ENCODE measurements around the gene HES3.
"Not testable (repeated sequence)": the region's sequence is repeated elsewhere in the genome, so short reads cannot be mapped to it uniquely, and the experiment has no call there.

Gene HES3

GRCh38 chr1:6212193-6212959, 31.6 kb upstream of the HES3 start:
- H3K9ac ChIP-seq: peak overlapping the region in 5 of 11 experiments; percentile 13 to 35 (median 25); a peak in 5 of 22 replicates
- H3K27me3 ChIP-seq: peaks cover 14 to 25% (median 21%) of the 10 kb centered on the region in 11 experiments
- peaks cover 0 to 11% (median 8%) of the 10 kb centered on the region in 11 experiments; a peak in 12 of 22 replicates for H3K9me3 ChIP-seq (replicated peaks in 1 of 11)
- no peak overlapping the region for H3K4me3 ChIP-seq
- H3K36me3 ChIP-seq: no peaks in the 10 kb centered on the region
- peaks cover 25 to 57% (median 50%) of the 10 kb centered on the region in 10 experiments for H3K4me1 ChIP-seq
- H3K27ac ChIP-seq: peak overlapping the region in 3 of 11 experiments; percentile 17 to 34 (median 23); a peak in 2 of 22 replicates
- peaks cover 0 to 12% (median 0%) of the 10 kb centered on the region in 11 experiments; a peak in 1 of 22 replicates for H4K20me1 ChIP-seq
- TF ChIP-seq Cebpa-rat (IDR thresholded peaks at IDR 0.05): no peak
- H3K4me2 ChIP-seq: peak overlapping the region; percentile 64 to 91 (median 80)

- peak overlapping the region in 9 of 11 experiments; percentile 44 to 75 (median 65); a peak in 18 of 22 replicates for H3K9ac ChIP-seq
Measured at GRCh38 chr1:6218375-6219164, 25.4 kb upstream of the HES3 start.

GRCh38 chr1:6219641-6220040, 24.3 kb upstream of the HES3 start:
- not testable (repeated sequence) for H3K9me3 ChIP-seq (replicated peaks in 1 of 11); H3K27me3 ChIP-seq; H3K4me3 ChIP-seq
- Histone ChIP-seq H4K20me1 (peaks cover 0 to 26% (median 4%) of the 10 kb centered on the region in 11 experiments; a peak in 7 of 22 replicates), H3K27ac (peak overlapping the region in 8 of 11 experiments; percentile 71 to 86 (median 82); a peak in 15 of 22 replicates), H3K9ac (peak overlapping the region in 5 of 11 experiments; percentile 46 to 75 (median 65); a peak in 6 of 22 replicates), H3K36me3 (peaks cover 26 to 50% (median 45%) of the 10 kb centered on the region in 11 experiments), H3K4me1 (peaks cover 30 to 44% (median 36%) of the 10 kb centered on the region in 10 experiments), H3K4me2 (peak overlapping the region in 10 of 11 experiments; percentile 71 to 93 (median 79); a peak in 20 of 22 replicates)
- TF ChIP-seq Cebpa-rat (IDR thresholded peaks at IDR 0.05): peak in 2 of 11 experiments; percentile 43 to 44; a peak in 4 of 22 replicates

More at GRCh38 chr1:6218375-6219164, 25.4 kb upstream of the HES3 start:
- peaks cover 30 to 44% (median 36%) of the 10 kb centered on the region in 10 experiments for H3K4me1 ChIP-seq
- peak overlapping the region; percentile 54 to 93 (median 78) for H3K4me2 ChIP-seq
- peaks cover 0 to 19% (median under 1%) of the 10 kb centered on the region in 11 experiments; a peak in 4 of 22 replicates for H4K20me1 ChIP-seq
- H3K27me3 ChIP-seq: no peaks in the 10 kb centered on the region
- no peak for TF ChIP-seq Cebpa-rat (IDR thresholded peaks at IDR 0.05)
- peaks cover 0 to 10% (median 8%) of the 10 kb centered on the region in 11 experiments; a peak in 12 of 22 replicates for H3K9me3 ChIP-seq (replicated peaks in 1 of 11)
- peak overlapping the region in 9 of 11 experiments; percentile 60 to 86 (median 81); a peak in 19 of 22 replicates for H3K27ac ChIP-seq
- H3K36me3 ChIP-seq: peaks cover 15 to 39% (median 34%) of the 10 kb centered on the region in 11 experiments
- H3K4me3 ChIP-seq: peak overlapping the region in 3 of 10 experiments; percentile 6 to 15 (median 9); a peak in 4 of 20 replicates

- Histone ChIP-seq H3K4me3 (no peak overlapping the region), H3K4me1 (peaks cover 30 to 44% (median 35%) of the 10 kb centered on the region in 10 experiments), H3K9me3 (replicated peaks in 1 of 11) (no peaks in the 10 kb centered on the region), H3K27me3 (no peaks in the 10 kb centered on the region), H3K27ac (peak overlapping the region in 6 of 11 experiments; percentile 71 to 86 (median 82); a peak in 4 of 22 replicates), H3K36me3 (peaks cover 32 to 56% (median 51%) of the 10 kb centered on the region in 11 experiments), H3K9ac (no peak overlapping the region; a peak in 1 of 22 replicates), H4K20me1 (peaks cover 0 to 32% (median 6%) of the 10 kb centered on the region in 11 experiments; a peak in 9 of 22 replicates), H3K4me2 (peak overlapping the region in 7 of 11 experiments; percentile 75 to 93 (median 86); a peak in 7 of 22 replicates)
- no peak for TF ChIP-seq Cebpa-rat (IDR thresholded peaks at IDR 0.05)
Measured at GRCh38 chr1:6220236-6220635, 23.7 kb upstream of the HES3 start.

- no peak overlapping the region for H3K4me2 ChIP-seq
- peak overlapping the region in 1 of 11 experiments; percentile 1; a peak in 1 of 22 replicates for H3K9ac ChIP-seq
- 0 out of 22 replicates have a peak overlapping the region, but pooled peaks of 1 of the 11 experiments have one; percentile 1 for H3K27ac ChIP-seq
Measured at GRCh38 chr1:6221210-6221784, 22.7 kb upstream of the HES3 start.

GRCh38 chr1:6222636-6223035, 21.3 kb upstream of the HES3 start:
- Histone ChIP-seq H3K36me3 (peaks cover 56 to 80% (median 75%) of the 10 kb centered on the region in 11 experiments), H3K9me3 (replicated peaks in 1 of 11) (no peaks in the 10 kb centered on the region), H3K4me3 (no peak overlapping the region), H3K4me2 (peak overlapping the region in 3 of 11 experiments; percentile 18 to 58 (median 56); a peak in 6 of 22 replicates), H3K27ac (no peak overlapping the region), H3K9ac (0 out of 22 replicates have a peak overlapping the region, but pooled peaks of 1 of the 11 experiments have one; percentile 15), H3K4me1 (peaks cover 30 to 55% (median 43%) of the 10 kb centered on the region in 10 experiments), H3K27me3 (no peaks in the 10 kb centered on the region), H4K20me1 (peaks cover 0 to 50% (median 18%) of the 10 kb centered on the region in 11 experiments; a peak in 12 of 22 replicates)
- no peak for TF ChIP-seq Cebpa-rat (IDR thresholded peaks at IDR 0.05)

More at GRCh38 chr1:6221210-6221784, 22.7 kb upstream of the HES3 start:
- TF ChIP-seq Cebpa-rat (IDR thresholded peaks at IDR 0.05): no peak
- peaks cover 30 to 53% (median 42%) of the 10 kb centered on the region in 10 experiments for H3K4me1 ChIP-seq
- no peak overlapping the region for H3K4me3 ChIP-seq
- H3K9me3 ChIP-seq (replicated peaks in 1 of 11): no peaks in the 10 kb centered on the region
- no peaks in the 10 kb centered on the region for H3K27me3 ChIP-seq
- peaks cover 43 to 66% (median 61%) of the 10 kb centered on the region in 11 experiments for H3K36me3 ChIP-seq
- H4K20me1 ChIP-seq: peaks cover 0 to 43% (median 13%) of the 10 kb centered on the region in 11 experiments; a peak in 12 of 22 replicates

- Histone ChIP-seq H3K36me3 (peaks cover 66 to 89% (median 85%) of the 10 kb centered on the region in 11 experiments), H3K4me1 (peaks cover 24 to 55% (median 43%) of the 10 kb centered on the region in 10 experiments), H3K27me3 (no peaks in the 10 kb centered on the region), H3K4me2 (no peak overlapping the region), H4K20me1 (peaks cover 0 to 50% (median 18%) of the 10 kb centered on the region in 11 experiments; a peak in 12 of 22 replicates), H3K9me3 (replicated peaks in 1 of 11) (no peaks in the 10 kb centered on the region), H3K4me3 (no peak overlapping the region), H3K9ac (no peak overlapping the region), H3K27ac (no peak overlapping the region)
- no peak for TF ChIP-seq Cebpa-rat (IDR thresholded peaks at IDR 0.05)
Measured at GRCh38 chr1:6223617-6224016, 20.4 kb upstream of the HES3 start.
